ENCODE measurements around the gene FAM171A1. TPM values are rescaled to one million over a fixed set of nuclear protein-coding genes. Genes with fewer than 3 reads are reported as not detected.

FAM171A1 gene
- total and polyA plus RNA-seq, 5 donors, result 9.3 to 15.0 (median 13.6) TPM

DNA sequence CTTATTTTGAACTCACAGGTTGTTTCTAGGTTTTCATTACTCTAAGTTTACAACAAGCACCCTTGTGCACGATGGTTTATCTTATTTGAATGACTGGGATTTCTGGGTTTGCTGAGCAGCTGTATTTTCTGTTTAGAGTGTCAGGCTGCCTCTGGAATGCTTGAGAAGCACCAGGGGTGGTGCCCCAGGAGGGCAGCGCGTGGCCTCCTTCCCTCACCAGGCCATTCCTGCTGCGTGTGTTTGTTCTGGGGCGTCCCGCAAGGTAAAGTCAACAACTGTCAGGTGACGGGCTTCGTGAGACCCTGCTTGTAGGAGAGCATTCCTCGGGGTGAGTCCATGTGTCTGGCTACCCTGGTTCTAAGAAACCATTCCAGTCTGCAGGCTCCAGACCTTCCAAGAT, 54.9 kb downstream of the FAM171A1 start:
- Histone ChIP-seq H3K4me1 (ENCODE audit: control insufficient read depth, insufficient read depth, low read length) (peaks cover 16% of the 10 kb centered on the region), H3K27me3 (ENCODE audit: control insufficient read depth, insufficient read depth) (no peaks in the 10 kb centered on the region), H3K9me3 (ENCODE audit: control insufficient read depth, low read length) (no peaks in the 10 kb centered on the region), H3K4me3 (ENCODE audit: low read length) (no peak overlapping the region), H3K27ac (ENCODE audit: low read length) (no peak overlapping the region)
- DNase-seq, result no peak
- intact Hi-C loops (cut with DNase I), result no loop called here
- WGBS, result 87% methylated on average over 9 of the region's 9 CpGs
- no peak for ATAC-seq

- no peak for ATAC-seq
- Histone ChIP-seq H3K9me3 (ENCODE audit: control insufficient read depth, low read length) (no peaks in the 10 kb centered on the region), H3K4me3 (ENCODE audit: low read length) (no peak overlapping the region), H3K27me3 (ENCODE audit: control insufficient read depth, insufficient read depth) (no peaks in the 10 kb centered on the region), H3K4me1 (ENCODE audit: control insufficient read depth, insufficient read depth, low read length) (peaks cover 15% of the 10 kb centered on the region), H3K27ac (ENCODE audit: low read length) (no peak overlapping the region)
- intact Hi-C loops (cut with DNase I), result no loop called here
- no peak for DNase-seq
- 88% methylated on average over 8 of the region's 8 CpGs for WGBS
Measured at GRCh38 chr10:15315286-15315685, 55.8 kb downstream of the FAM171A1 start.

- no peak overlapping the region for H3K27ac ChIP-seq (ENCODE audit: low read length)
- no peak for ATAC-seq
- H3K27me3 ChIP-seq (ENCODE audit: control insufficient read depth, insufficient read depth), result no peaks in the 10 kb centered on the region
- WGBS, result 74% methylated on average over 17 of the region's 17 CpGs
- no peaks in the 10 kb centered on the region for H3K9me3 ChIP-seq (ENCODE audit: control insufficient read depth, low read length)
- intact Hi-C loops (cut with DNase I), result no loop called here
- H3K4me3 ChIP-seq (ENCODE audit: low read length), result no peak overlapping the region
- DNase-seq, result no peak
- H3K4me1 ChIP-seq (ENCODE audit: control insufficient read depth, insufficient read depth, low read length), result peaks cover 15% of the 10 kb centered on the region
Measured at GRCh38 chr10:15314482-15315045, 56.5 kb downstream of the FAM171A1 start.

GRCh38 chr10:15313843-15314242, 57.2 kb downstream of the FAM171A1 start:
- peak; percentile 59 to 81 (median 72) for DNase-seq
- intact Hi-C loops (cut with DNase I), result no loop called here

GRCh38 chr10:15313047-15313446, 58.0 kb downstream of the FAM171A1 start:
- no peaks in the 10 kb centered on the region for H3K9me3 ChIP-seq (ENCODE audit: control insufficient read depth, low read length)
- 35% methylated on average over 4 of the region's 4 CpGs for WGBS
- no peaks in the 10 kb centered on the region for H3K27me3 ChIP-seq (ENCODE audit: control insufficient read depth, insufficient read depth)
- ATAC-seq (peak; percentile 46 to 53), DNase-seq (peak; percentile 32 to 82 (median 68))
- H3K4me1 ChIP-seq (ENCODE audit: control insufficient read depth, insufficient read depth, low read length), result peaks cover 15% of the 10 kb centered on the region
- intact Hi-C loops (cut with DNase I), result no loop called here
- H3K27ac ChIP-seq (ENCODE audit: low read length), result peak overlapping the region; percentile 70
- peak overlapping the region; percentile 9 for H3K4me3 ChIP-seq (ENCODE audit: low read length)

More at GRCh38 chr10:15313843-15314242, 57.2 kb downstream of the FAM171A1 start:
- Histone ChIP-seq H3K9me3 (ENCODE audit: control insufficient read depth, low read length) (no peaks in the 10 kb centered on the region), H3K27me3 (ENCODE audit: control insufficient read depth, insufficient read depth) (no peaks in the 10 kb centered on the region), H3K4me3 (ENCODE audit: low read length) (peak overlapping the region; percentile 9), H3K4me1 (ENCODE audit: control insufficient read depth, insufficient read depth, low read length) (peaks cover 15% of the 10 kb centered on the region), H3K27ac (ENCODE audit: low read length) (peak overlapping the region; percentile 5)
- peak; percentile 87 to 88 for ATAC-seq
- 9% methylated on average over 13 of the region's 13 CpGs for WGBS

DNA sequence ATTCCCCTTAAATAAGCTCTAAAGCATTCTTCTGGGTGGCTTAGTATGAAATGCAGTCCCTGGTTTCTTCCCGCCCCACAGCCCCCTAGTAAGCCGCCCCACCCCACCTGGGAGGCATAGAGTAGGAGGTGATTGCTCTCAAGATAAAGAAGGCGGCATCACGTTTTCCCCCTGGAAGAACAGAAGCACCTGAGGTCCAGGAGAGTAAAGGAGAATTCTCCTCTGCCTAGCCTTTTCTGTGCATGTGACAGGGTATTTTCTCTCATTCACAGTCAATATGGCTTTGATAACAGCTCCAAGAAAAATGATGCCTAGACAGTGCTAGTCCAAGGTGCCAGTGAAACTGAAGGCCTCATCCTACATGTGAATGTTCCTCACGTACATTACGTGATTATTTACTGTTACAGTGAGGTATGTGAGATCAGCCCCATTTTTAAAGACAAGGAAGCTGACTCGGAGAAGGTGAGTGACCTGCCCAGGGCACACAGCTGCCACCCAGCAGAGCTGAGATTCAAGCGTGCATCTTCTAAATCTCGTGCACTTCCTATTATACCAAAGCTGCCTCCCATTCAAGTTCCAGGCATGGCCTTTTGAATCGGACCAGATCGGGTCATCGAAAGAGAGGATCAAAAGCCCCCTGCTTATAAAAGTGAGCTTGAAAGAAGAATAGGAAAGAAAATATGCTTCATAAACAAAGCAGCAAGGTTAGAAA, 59.4 kb downstream of the FAM171A1 start:
- intact Hi-C loops (cut with DNase I), result no loop called here
- ATAC-seq (no peak), DNase-seq (no peak)
- WGBS, result 79% methylated on average over 12 of the region's 12 CpGs
- Histone ChIP-seq H3K27me3 (ENCODE audit: control insufficient read depth, insufficient read depth) (no peaks in the 10 kb centered on the region), H3K27ac (ENCODE audit: low read length) (no peak overlapping the region), H3K4me1 (ENCODE audit: control insufficient read depth, insufficient read depth, low read length) (peaks cover 11% of the 10 kb centered on the region), H3K4me3 (ENCODE audit: low read length) (no peak overlapping the region), H3K9me3 (ENCODE audit: control insufficient read depth, low read length) (no peaks in the 10 kb centered on the region)

DNA sequence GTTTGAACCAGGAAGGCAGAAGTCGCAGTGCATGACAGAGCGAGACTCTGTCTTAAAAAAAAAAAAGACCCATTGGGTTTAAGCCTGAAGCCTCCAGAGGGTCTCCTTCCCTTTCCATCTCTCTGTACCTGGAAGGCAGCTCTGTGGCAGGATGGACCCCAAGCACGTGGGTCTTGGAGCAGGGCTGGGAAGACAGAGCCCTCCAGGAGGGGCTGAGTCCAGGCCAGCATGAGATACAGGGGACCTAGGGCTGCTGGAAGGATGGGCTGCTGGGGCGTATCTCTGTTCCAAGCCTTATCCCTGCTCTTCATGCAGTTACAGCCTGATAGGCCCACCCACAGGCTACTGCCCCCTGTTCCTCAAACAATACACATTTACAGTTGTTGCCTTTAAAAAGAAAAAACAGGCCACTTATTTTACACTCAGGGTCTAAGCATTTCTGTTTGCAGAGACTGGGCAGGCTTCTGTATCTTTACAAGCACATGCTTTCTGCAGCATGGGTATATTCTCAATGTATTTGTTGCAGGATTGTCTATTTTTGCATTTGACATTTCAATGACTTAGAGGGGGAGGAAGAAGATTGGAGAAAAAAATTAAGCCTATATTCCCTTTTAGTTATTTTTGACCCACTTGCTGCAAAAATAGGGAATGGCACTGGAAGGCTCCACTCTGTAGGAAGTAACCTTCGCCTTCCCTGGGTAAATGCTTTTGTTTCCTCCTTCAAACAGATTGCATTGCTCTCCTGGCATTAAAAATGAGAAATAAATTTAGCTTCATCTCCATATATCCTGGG, 60.1 kb downstream of the FAM171A1 start:
- 91% methylated on average over 5 of the region's 5 CpGs for WGBS
- DNase-seq, result no peak
- Histone ChIP-seq H3K4me1 (ENCODE audit: control insufficient read depth, insufficient read depth, low read length) (peaks cover 9% of the 10 kb centered on the region), H3K27me3 (ENCODE audit: control insufficient read depth, insufficient read depth) (no peaks in the 10 kb centered on the region), H3K4me3 (ENCODE audit: low read length) (no peak overlapping the region), H3K27ac (ENCODE audit: low read length) (no peak overlapping the region), H3K9me3 (ENCODE audit: control insufficient read depth, low read length) (no peaks in the 10 kb centered on the region)
- no peak for ATAC-seq
- intact Hi-C loops (cut with DNase I), result no loop called here

DNA sequence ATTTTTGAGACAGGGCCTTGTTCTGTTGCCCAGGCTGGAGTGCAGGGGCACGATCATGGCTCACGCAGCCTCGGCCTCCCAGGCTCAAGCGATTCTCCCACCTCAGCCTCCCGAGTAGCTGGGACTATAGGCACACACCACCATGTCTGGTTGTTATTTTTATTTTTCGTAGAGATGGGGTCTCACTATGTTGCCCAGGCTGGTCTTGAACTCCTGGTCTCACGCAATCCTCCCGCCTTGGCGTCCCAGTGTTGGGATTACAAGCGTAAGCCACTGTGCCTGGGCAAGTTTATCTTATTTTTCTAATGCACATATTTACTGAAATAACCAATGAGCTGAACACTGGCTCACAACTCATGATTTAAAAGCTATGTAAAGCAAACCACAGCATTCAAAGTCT, 61.9 kb downstream of the FAM171A1 start:
- DNase-seq, result no peak
- Histone ChIP-seq H3K27ac (ENCODE audit: low read length) (no peak overlapping the region), H3K27me3 (ENCODE audit: control insufficient read depth, insufficient read depth) (no peaks in the 10 kb centered on the region), H3K4me1 (ENCODE audit: control insufficient read depth, insufficient read depth, low read length) (peaks cover 9% of the 10 kb centered on the region), H3K9me3 (ENCODE audit: control insufficient read depth, low read length) (no peaks in the 10 kb centered on the region), H3K4me3 (ENCODE audit: low read length) (no peak overlapping the region)
- ATAC-seq, result no peak
- intact Hi-C loops (cut with DNase I), result no loop called here
- WGBS, result 98% methylated on average over 10 of the region's 10 CpGs

DNA sequence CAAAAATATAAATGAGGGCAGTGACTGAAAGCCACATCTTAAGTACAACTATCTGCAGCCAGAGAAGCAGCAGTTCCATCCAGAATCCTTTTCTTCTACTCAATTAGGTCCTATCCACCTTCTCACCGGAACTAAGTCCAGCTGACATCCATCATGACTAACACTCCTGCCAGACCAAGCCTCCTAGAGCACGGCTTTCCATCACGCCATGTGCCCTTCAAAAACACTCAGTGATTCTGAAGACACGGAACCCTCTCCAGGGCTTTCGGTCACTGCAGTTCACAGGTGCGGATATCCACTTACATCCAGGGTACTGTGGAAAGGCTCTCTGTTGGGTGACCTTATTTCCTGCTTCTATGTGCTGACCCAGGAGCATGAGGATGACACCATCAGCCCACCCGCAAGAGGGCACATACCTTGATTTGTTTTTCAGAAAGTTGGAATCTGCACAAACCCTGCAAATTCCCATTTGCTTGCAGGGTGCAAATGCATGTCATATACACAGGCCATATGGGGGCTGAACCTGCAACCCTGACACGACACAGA, 64.3 kb downstream of the FAM171A1 start:
- intact Hi-C loops (cut with DNase I), result no loop called here
- Histone ChIP-seq H3K4me3 (ENCODE audit: low read length) (no peak overlapping the region), H3K27me3 (ENCODE audit: control insufficient read depth, insufficient read depth) (no peaks in the 10 kb centered on the region), H3K27ac (ENCODE audit: low read length) (no peak overlapping the region), H3K9me3 (ENCODE audit: control insufficient read depth, low read length) (no peaks in the 10 kb centered on the region), H3K4me1 (ENCODE audit: control insufficient read depth, insufficient read depth, low read length) (peaks cover 1% of the 10 kb centered on the region)
- DNase-seq, result no peak
- no peak for ATAC-seq
- 83% methylated on average over 8 of the region's 8 CpGs for WGBS

DNA sequence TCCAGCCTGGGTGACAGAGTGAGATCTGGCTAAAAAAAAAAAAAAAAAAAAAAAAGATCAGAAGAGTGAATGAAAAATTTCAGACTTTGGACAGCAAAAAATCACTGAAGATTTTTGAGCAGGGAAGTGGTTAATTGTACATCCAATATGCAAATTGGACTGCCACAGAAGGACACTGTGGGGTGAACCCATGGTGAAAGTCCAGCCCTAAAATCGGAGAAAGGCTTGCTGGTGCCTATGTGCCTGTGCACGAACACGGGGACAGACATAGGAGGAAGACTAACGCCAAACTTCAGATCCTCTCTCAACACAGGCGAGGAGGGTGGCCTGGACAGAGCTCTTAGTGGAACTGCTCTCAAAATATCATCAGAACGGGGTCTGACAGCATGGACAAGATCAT, 65.5 kb downstream of the FAM171A1 start:
- Histone ChIP-seq H3K4me1 (ENCODE audit: control insufficient read depth, insufficient read depth, low read length) (peaks cover 3% of the 10 kb centered on the region), H3K4me3 (ENCODE audit: low read length) (no peak overlapping the region), H3K27ac (ENCODE audit: low read length) (no peak overlapping the region), H3K27me3 (ENCODE audit: control insufficient read depth, insufficient read depth) (no peaks in the 10 kb centered on the region), H3K9me3 (ENCODE audit: control insufficient read depth, low read length) (no peaks in the 10 kb centered on the region)
- DNase-seq (no peak), ATAC-seq (no peak)
- intact Hi-C loops (cut with DNase I), result no loop called here
- WGBS, result 91% methylated on average over 6 of the region's 6 CpGs

DNA sequence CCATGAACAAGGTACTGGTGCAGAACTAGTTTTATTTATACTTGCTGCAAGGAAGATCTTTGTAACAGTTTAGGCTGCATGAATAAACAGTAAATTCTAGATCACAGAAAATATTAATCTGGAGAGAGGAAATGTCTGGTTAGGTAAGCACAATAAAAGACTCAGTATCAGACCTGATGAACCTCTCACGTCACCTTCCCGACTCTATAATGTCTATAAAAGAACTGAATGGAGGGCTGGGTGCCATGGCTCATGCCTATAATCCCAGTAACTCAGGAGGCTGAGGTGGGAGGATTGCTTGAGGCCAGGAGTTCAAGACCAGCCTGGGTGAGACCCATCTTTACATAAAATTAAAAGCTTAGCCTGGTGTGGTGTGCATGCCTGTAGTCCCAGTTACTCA, 65.9 kb downstream of the FAM171A1 start:
- ATAC-seq (no peak), DNase-seq (no peak)
- 97% methylated on average over 2 of the region's 2 CpGs for WGBS
- Histone ChIP-seq H3K27me3 (ENCODE audit: control insufficient read depth, insufficient read depth) (no peaks in the 10 kb centered on the region), H3K9me3 (ENCODE audit: control insufficient read depth, low read length) (no peaks in the 10 kb centered on the region), H3K4me3 (ENCODE audit: low read length) (no peak overlapping the region), H3K4me1 (ENCODE audit: control insufficient read depth, insufficient read depth, low read length) (peaks cover 3% of the 10 kb centered on the region), H3K27ac (ENCODE audit: low read length) (no peak overlapping the region)
- intact Hi-C loops (cut with DNase I), result no loop called here

Data from right cardiac atrium (tissue), 5 donors.